ENCODE measurements around the gene LRMDA.

The LRMDA gene

DNA sequence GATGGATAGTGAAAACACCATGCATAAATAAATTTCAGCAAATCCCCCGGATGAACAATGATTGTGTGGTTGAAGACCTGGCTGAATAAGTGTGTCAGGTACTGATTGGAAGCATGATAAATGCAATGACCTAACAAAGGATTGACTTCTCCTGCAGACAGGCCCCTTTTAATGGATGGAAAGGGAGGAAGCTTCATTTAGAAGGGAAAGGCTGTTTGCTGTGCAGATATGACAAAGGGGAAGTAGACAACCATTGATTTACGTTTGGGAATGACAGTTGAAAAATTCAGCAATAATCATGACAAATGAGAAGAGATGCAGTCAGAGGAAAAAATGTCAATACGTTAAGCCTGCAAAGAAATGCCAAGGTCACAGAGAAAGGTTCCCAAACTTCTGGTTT is 503.8 kb downstream of the LRMDA start:
- Histone ChIP-seq H3K4me1 (ENCODE audit: low read depth, poor library complexity, severe bottlenecking) (no peaks in the 10 kb centered on the region), H2AFZ (ENCODE audit: low read depth) (no peak overlapping the region), H3K27ac (no peak overlapping the region), H4K20me1 (ENCODE audit: insufficient read depth) (no peaks in the 10 kb centered on the region), H3K4me2 (no peak overlapping the region), H3K79me2 (ENCODE audit: insufficient read depth, low read depth) (no peaks in the 10 kb centered on the region), H3K9ac (no peak overlapping the region), H3K4me3 (IDR thresholded peaks at IDR 0.05; ENCODE audit: insufficient read depth, low read depth, low read length) (no peak overlapping the region), H3K36me3 (ENCODE audit: insufficient read depth) (no peaks in the 10 kb centered on the region), H3K27me3 (ENCODE audit: insufficient read depth, low read depth) (no peaks in the 10 kb centered on the region)
- TF ChIP-seq CTCF (conservative IDR thresholded peaks at IDR 0.05; ENCODE audit: low read depth, low read length): no peak

DNA sequence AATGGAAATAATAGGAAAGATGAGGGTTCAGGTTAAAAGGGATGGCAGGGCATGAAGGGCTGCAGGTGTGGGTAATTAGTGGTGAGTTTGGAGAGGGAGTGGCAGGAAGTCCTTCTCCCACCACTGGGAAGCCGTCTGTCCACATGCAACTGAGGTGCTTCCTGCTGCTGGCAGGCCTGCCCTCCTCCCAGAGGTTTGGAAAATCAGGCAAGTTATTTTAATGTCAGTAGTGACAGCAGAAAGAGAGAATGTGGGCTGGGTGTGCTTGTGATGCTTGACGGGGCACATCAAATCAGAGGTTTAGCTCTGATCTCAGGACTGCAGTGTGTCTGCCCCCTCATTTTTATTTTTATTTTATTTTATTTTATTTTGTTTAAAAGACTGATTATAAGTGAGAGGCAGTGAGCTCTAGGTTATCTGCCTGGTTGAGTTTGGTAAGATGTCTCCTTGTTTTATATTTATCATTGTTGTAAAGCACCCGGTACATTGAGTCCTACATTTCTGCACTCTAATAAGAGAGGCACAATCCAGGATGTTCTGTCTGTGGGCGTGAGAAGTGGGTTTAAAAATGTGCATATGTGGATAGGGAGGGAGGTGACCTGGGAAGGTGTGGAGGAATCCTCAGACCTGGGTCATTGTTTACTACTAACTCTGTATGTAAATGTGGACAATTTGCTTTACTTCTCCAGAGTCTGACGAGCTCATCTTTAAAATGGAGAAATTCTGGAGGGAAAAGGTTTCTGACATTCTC is 504.4 kb downstream of the LRMDA start:
- no peaks in the 10 kb centered on the region for H3K79me2 ChIP-seq (ENCODE audit: insufficient read depth, low read depth)
- no peak overlapping the region for H2AFZ ChIP-seq (ENCODE audit: low read depth)
- no peaks in the 10 kb centered on the region for H3K27me3 ChIP-seq (ENCODE audit: insufficient read depth, low read depth)
- H3K4me3 ChIP-seq (IDR thresholded peaks at IDR 0.05; ENCODE audit: insufficient read depth, low read depth, low read length): no peak overlapping the region
- H3K9ac ChIP-seq: no peak overlapping the region
- no peak overlapping the region for H3K4me2 ChIP-seq
- no peaks in the 10 kb centered on the region for H3K4me1 ChIP-seq (ENCODE audit: low read depth, poor library complexity, severe bottlenecking)
- H3K36me3 ChIP-seq (ENCODE audit: insufficient read depth): no peaks in the 10 kb centered on the region
- H3K27ac ChIP-seq: no peak overlapping the region
- TF ChIP-seq CTCF (conservative IDR thresholded peaks at IDR 0.05; ENCODE audit: low read depth, low read length): no peak
- H4K20me1 ChIP-seq (ENCODE audit: insufficient read depth): no peaks in the 10 kb centered on the region

- Histone ChIP-seq H3K27ac (no peak overlapping the region), H3K4me1 (ENCODE audit: low read depth, poor library complexity, severe bottlenecking) (no peaks in the 10 kb centered on the region), H3K4me3 (IDR thresholded peaks at IDR 0.05; ENCODE audit: insufficient read depth, low read depth, low read length) (no peak overlapping the region), H4K20me1 (ENCODE audit: insufficient read depth) (no peaks in the 10 kb centered on the region), H2AFZ (ENCODE audit: low read depth) (no peak overlapping the region), H3K4me2 (no peak overlapping the region), H3K9ac (no peak overlapping the region), H3K27me3 (ENCODE audit: insufficient read depth, low read depth) (no peaks in the 10 kb centered on the region), H3K79me2 (ENCODE audit: insufficient read depth, low read depth) (no peaks in the 10 kb centered on the region), H3K36me3 (ENCODE audit: insufficient read depth) (no peaks in the 10 kb centered on the region)
- no peak for TF ChIP-seq CTCF (conservative IDR thresholded peaks at IDR 0.05; ENCODE audit: low read depth, low read length)
Measured at GRCh38 chr10:75936841-75937240, 505.4 kb downstream of the LRMDA start.

- TF ChIP-seq CTCF (conservative IDR thresholded peaks at IDR 0.05; ENCODE audit: low read depth, low read length): no peak
- Histone ChIP-seq H3K27me3 (ENCODE audit: insufficient read depth, low read depth) (no peaks in the 10 kb centered on the region), H3K27ac (no peak overlapping the region), H3K9ac (no peak overlapping the region), H4K20me1 (ENCODE audit: insufficient read depth) (no peaks in the 10 kb centered on the region), H3K79me2 (ENCODE audit: insufficient read depth, low read depth) (no peaks in the 10 kb centered on the region), H3K4me1 (ENCODE audit: low read depth, poor library complexity, severe bottlenecking) (no peaks in the 10 kb centered on the region), H3K36me3 (ENCODE audit: insufficient read depth) (no peaks in the 10 kb centered on the region), H3K4me2 (no peak overlapping the region), H2AFZ (ENCODE audit: low read depth) (no peak overlapping the region), H3K4me3 (IDR thresholded peaks at IDR 0.05; ENCODE audit: insufficient read depth, low read depth, low read length) (no peak overlapping the region)
Measured at GRCh38 chr10:75937823-75938222, 506.4 kb downstream of the LRMDA start.
